Motor neuron (in vitro differentiated cells): ENCODE results near the gene XPR1. TPM values are rescaled to one million over a fixed set of nuclear protein-coding genes. Genes with fewer than 3 reads are reported as not detected.

Source experiments
- ATAC-seq, 8 experiments: fragments of 200-7000 bp; cut with Tn5 transposase; replicated peaks in 6 of 8; 2 replicates each; pipeline ENCODE4 v1.8.0; 2021; ENCODE audit warnings: mild to moderate bottlenecking in 8 of 8, moderate library complexity in 8 of 8
- H3K27ac ChIP-seq, 2 donors: fragments of 250-450 bp; sonication (Bioruptor Pico); 2 replicates each; pipeline ENCODE4 v1.9.0; 2021; ENCODE audit warnings: antibody characterized with exemption in 2 of 2, mild to moderate bottlenecking in 2 of 2, moderate library complexity in 1 of 2
- H3K4me1 ChIP-seq, 2 donors: fragments of 250-450 bp; sonication (Bioruptor Pico); replicated peaks in 1 of 2; 2 replicates each; pipeline ENCODE4 v1.6.1; 2021; ENCODE audit warnings: antibody characterized with exemption in 2 of 2, mild to moderate bottlenecking in 2 of 2, moderate library complexity in 1 of 2
- H3K4me3 ChIP-seq, 5 donors: fragments of 250-450 bp; sonication (Bioruptor Pico); 2 replicates each; pipeline ENCODE4 v1.9.0; 2021; ENCODE audit warnings: antibody characterized with exemption in 5 of 5, mild to moderate bottlenecking in 5 of 5, moderate library complexity in 4 of 5
- WGBS, 10 experiments: fragments of 450-650 bp; shearing (Covaris generic); methylation state at CpG; one replicate each; pipeline ENCODE4 v1.0.0; 2022; 5-methylcytosine and 5-hydroxymethylcytosine counted together
- in situ Hi-C, 9 experiments: fragments of 400-800 bp; cut with MboI; loops; one replicate each; pipeline ENCODE4 v1.15.0; 2021; ENCODE audit warnings: low sequenced_read_pairs in 9 of 9, low pct_unique_long_range_greater_than_20kb in 2 of 9; ENCODE audit not compliant: unreplicated experiment in 9 of 9
- total RNA-seq, 8 experiments: library from RNA; unstranded; fragments of 300-600 nt; gene quantifications; 2 replicates each; pipeline versions ENCODE4 v1.2.3 to v1.2.4, GENCODE V29; 2022

The XPR1 gene
- total RNA-seq, 8 experiments from 2014 or later = 24.0 to 162 (median 139) TPM

DNA sequence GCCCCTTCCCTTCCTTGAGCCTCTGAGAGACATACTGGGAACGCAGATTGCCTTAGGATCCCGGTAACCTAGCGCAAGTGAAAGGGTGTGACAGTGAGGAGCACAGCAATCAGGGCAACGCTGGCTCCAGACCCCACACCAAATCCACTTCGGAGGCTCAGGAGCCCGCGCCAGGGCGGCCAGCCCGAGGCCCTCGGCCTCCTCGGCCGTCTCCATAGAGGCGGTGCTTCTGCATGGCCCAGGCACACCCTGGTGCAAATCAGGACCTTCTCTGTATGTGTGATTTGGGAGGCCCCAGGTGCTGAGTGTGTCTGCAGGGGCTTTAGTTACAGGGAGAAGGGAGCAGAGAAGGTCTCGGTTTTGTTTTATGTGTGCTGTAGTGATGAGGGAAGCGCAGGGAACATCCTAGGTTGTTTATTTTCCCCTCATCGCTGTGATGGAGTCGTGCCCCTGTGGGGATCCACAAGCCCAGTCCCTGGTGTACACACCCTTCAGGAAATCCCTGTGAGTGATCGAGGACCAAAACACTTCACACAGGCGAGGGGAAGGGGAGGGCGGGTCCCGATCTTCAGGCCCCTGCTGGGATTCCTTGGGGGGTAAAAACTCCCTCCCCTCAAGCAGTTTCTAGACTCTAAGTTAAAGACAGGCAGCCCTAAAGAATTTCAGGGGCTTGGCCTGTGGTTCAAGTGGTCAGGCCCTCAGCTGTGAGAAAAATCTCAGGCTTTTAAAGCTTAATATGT, 290.2 kb downstream of the XPR1 start:
- no peak for ATAC-seq
- Histone ChIP-seq H3K4me3 (no peak overlapping the region), H3K4me1 (peaks cover 34 to 38% of the 10 kb centered on the region in 2 donors), H3K27ac (no peak overlapping the region)
- WGBS, 10 experiments = 0 to 91% (median 83%) methylated on average over 1 to 15 of the region's 21 CpGs; no CpG with 5 or more reads in 2 of the 10 experiments
- in situ Hi-C loops = loop anchor here in 2 of 9 experiments (25.0 kb wide), 2 partner anchors 90 to 215 kb away; partner anchors contain the start of gene STX6 (in 1 of the 2)

- ATAC-seq = no peak
- H3K4me3 ChIP-seq = no peak overlapping the region
- in situ Hi-C loops = loop anchor here in 2 of 9 experiments (25.0 kb wide), 2 partner anchors 90 to 215 kb away; partner anchors contain the start of gene STX6 (in 1 of the 2)
- H3K4me1 ChIP-seq = peaks cover 40 to 44% of the 10 kb centered on the region in 2 donors
- WGBS, 10 experiments = 71 to 96% (median 79%) methylated on average over 2 to 8 of the region's 8 CpGs; no CpG with 5 or more reads in 3 of the 10 experiments
- no peak overlapping the region for H3K27ac ChIP-seq
Observed at GRCh38 chr1:180922631-180923015, 290.8 kb downstream of the XPR1 start.

- peak; percentile 53 to 90 (median 66) for ATAC-seq
- in situ Hi-C loops = loop anchor here in 2 of 9 experiments (25.0 kb wide), 2 partner anchors 89 to 214 kb away; partner anchors contain the start of gene STX6 (in 1 of the 2)
- H3K27ac ChIP-seq = no peak overlapping the region
- peaks cover 46 to 50% of the 10 kb centered on the region in 2 donors for H3K4me1 ChIP-seq
- 21 to 60% (median 40%) methylated on average over 1 to 10 of the region's 13 CpGs; no CpG with 5 or more reads in 3 of the 10 experiments for WGBS, 10 experiments
- H3K4me3 ChIP-seq = no peak overlapping the region
Observed at GRCh38 chr1:180923021-180923841, 291.4 kb downstream of the XPR1 start.

DNA sequence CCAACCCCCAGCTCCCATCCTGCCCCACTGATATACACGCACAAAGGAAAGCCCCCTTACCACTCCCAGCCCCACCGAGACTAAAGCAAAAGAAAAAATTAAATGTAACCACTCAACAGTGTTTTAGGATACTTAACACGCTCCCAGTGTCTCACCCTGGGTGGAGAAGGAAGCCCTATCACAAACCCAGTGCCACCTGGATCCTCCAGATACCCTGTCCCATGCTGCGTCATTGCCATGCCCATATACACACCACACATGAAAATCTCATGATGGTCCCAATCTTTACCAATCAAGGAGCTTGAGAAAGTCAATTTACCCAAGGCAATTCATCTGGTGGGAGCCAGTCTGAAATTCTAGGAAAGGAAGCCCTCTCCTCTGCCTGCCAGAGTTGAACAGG, 292.1 kb downstream of the XPR1 start:
- Histone ChIP-seq H3K4me3 (no peak overlapping the region), H3K27ac (no peak overlapping the region), H3K4me1 (peaks cover 51 to 53% of the 10 kb centered on the region in 2 donors)
- in situ Hi-C loops = loop anchor here in 2 of 9 experiments (25.0 kb wide), 2 partner anchors 88 to 213 kb away; partner anchors contain the start of gene STX6 (in 1 of the 2)
- ATAC-seq = no peak
- 0 to 94% (median 50%) methylated on average over 1 to 3 of the region's 4 CpGs; no CpG with 5 or more reads in 5 of the 10 experiments for WGBS, 10 experiments

GRCh38 chr1:180924939-180925338, 293.1 kb downstream of the XPR1 start:
- no peak overlapping the region for H3K4me3 ChIP-seq
- WGBS, 10 experiments = 60 to 100% (median 83%) methylated on average over 1 to 2 of the region's 2 CpGs; no CpG with 5 or more reads in 5 of the 10 experiments
- H3K27ac ChIP-seq = no peak overlapping the region
- no peak for ATAC-seq
- in situ Hi-C loops = loop anchor here in 2 of 9 experiments (25.0 kb wide), 2 partner anchors 87 to 212 kb away; partner anchors contain the start of gene STX6 (in 1 of the 2)
- peaks cover 51 to 53% of the 10 kb centered on the region in 2 donors for H3K4me1 ChIP-seq

GRCh38 chr1:180925471-180926051, 293.7 kb downstream of the XPR1 start:
- peaks cover 53 to 57% of the 10 kb centered on the region in 2 donors for H3K4me1 ChIP-seq
- in situ Hi-C loops = no loop called here
- ATAC-seq = no peak
- H3K27ac ChIP-seq = peak overlapping the region; percentile 71 to 73
- WGBS, 10 experiments = 20 to 83% (median 30%) methylated on average over 1 to 5 of the region's 7 CpGs; no CpG with 5 or more reads in 4 of the 10 experiments
- no peak overlapping the region for H3K4me3 ChIP-seq

- H3K27ac ChIP-seq = peak overlapping the region; percentile 71 to 73
- peaks cover 62 to 65% of the 10 kb centered on the region in 2 donors for H3K4me1 ChIP-seq
- ATAC-seq = peak in 7 of 8 experiments; percentile 11 to 84 (median 81)
- 20 to 79% (median 28%) methylated on average over 1 to 14 of the region's 14 CpGs; no CpG with 5 or more reads in 4 of the 10 experiments for WGBS, 10 experiments
- in situ Hi-C loops = no loop called here
- no peak overlapping the region for H3K4me3 ChIP-seq
Observed at GRCh38 chr1:180926164-180926981, 294.6 kb downstream of the XPR1 start.

DNA sequence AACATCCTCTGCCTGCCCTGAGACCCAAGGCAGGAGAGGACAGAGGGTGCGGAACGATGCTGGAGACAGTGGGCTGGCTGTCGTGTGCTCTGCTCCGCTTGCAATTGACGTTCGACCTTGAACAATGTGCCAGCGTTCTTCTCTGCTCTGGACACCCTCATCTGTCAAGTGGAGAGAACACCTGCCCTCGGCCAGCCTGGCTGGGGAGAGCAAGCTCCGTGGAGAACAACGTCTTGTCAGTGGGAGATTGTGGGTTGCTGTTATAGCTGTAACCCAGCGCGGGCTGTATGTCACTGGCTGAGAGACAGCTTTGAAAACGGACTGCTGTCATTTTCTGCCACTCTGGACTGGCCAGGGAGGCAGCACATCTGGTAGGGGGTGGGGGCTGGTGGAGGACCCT, 295.5 kb downstream of the XPR1 start:
- no peak overlapping the region for H3K4me3 ChIP-seq
- peaks cover 66 to 72% of the 10 kb centered on the region in 2 donors for H3K4me1 ChIP-seq
- in situ Hi-C loops = no loop called here
- 24 to 57% (median 52%) methylated on average over 3 to 13 of the region's 13 CpGs; no CpG with 5 or more reads in 6 of the 10 experiments for WGBS, 10 experiments
- H3K27ac ChIP-seq = peak overlapping the region; percentile 71 to 73
- ATAC-seq = peak in 5 of 8 experiments; percentile 21 to 37 (median 29)

GRCh38 chr1:180927841-180928240, 296.0 kb downstream of the XPR1 start:
- in situ Hi-C loops = no loop called here
- Histone ChIP-seq H3K27ac (peak overlapping the region; percentile 71 to 73), H3K4me3 (no peak overlapping the region), H3K4me1 (peaks cover 63 to 67% of the 10 kb centered on the region in 2 donors)
- peak in 4 of 8 experiments; percentile 2 to 10 (median 6) for ATAC-seq
- WGBS, 10 experiments = 20 to 33% methylated on average over 1 of the region's 4 CpGs; no CpG with 5 or more reads in 8 of the 10 experiments

- 81 to 100% (median 98%) methylated on average over 1 to 10 of the region's 17 CpGs; no CpG with 5 or more reads in 1 of the 10 experiments for whole genome bisulfite sequencing, 10 experiments
Observed at GRCh38 chr1:180928331-180929230, 296.8 kb downstream of the XPR1 start.

GRCh38 chr1:180929389-180929788, 297.6 kb downstream of the XPR1 start:
- H3K4me1 ChIP-seq = peaks cover 53 to 55% of the 10 kb centered on the region in 2 donors
- in situ Hi-C loops = no loop called here
- WGBS, 10 experiments = 20 to 100% (median 70%) methylated on average over 1 to 3 of the region's 3 CpGs; no CpG with 5 or more reads in 6 of the 10 experiments
- no peak overlapping the region for H3K4me3 ChIP-seq
- ATAC-seq = no peak
- no peak overlapping the region for H3K27ac ChIP-seq

More at GRCh38 chr1:180928331-180929230, 296.8 kb downstream of the XPR1 start:
- Histone ChIP-seq H3K4me1 (peaks cover 56 to 59% of the 10 kb centered on the region in 2 donors), H3K4me3 (no peak overlapping the region), H3K27ac (peak overlapping the region; percentile 71 to 73)
- in situ Hi-C loops = no loop called here
- ATAC-seq = no peak
